Right hindlimb (tissue), 1 donor: ENCODE results near the gene IVD.

Experiments
- DNase-seq: peaks from one replicate; pipeline ENCODE4 v3.0.0-alpha.2; 2018

The IVD gene

DNA sequence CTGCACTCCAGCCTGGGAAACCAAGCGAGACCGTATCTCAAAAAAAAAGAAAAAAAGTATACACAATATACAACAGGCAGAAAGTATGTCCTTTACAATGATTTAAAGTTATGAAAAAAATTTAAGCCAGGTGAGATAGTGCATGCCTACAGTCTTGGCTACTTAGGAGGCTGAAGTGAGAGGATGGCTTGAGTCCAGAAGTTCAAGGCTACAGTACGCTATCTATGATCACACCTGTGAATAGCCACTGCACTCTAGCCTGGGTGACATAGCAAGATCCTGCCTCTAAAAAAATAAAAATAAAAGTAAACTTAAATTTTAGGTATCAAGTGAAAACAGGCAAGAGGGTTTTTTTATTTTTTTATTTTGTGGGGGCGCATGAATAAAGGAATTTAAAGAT is 26.2 kb upstream of the IVD start:
- DNase-seq = no peak

DNA sequence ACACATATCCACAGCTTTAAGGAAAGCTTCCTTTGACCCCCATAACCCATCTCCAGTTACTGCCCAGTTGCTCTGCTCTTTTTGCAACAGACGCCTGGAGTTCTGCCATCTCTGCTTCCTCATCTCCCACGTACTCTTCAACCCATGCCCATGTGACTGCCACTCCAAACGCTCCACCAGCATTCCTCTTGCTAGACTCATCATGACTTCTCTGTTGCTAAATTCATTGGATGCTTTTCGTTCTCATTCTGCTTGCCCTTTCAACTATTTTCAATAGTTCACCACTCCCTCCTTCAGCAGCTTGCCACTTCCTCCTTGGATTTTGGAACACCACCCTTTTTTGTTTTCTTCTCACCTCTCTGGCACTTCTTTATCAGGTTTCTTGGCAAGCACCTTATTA is 25.7 kb upstream of the IVD start:
- DNase-seq = no peak

DNA sequence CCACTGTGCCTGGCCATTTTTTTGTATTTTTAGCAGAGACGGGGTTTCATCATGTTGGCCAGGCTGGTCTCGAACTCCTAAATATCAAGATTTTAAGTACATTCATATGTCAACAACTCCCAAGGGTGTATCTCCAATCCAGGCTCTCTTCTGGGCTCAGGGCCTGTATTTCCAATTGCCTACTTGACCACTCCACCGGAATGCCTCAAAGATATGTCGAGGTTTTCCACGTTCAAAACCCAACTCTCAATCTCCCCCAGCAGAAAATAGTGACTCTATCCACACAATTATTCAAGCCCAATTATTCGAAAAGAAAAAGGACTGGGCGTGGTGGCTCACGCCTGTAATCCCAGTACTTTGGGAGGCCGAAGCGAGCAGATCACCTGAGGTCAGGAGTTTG is 25.0 kb upstream of the IVD start:
- no peak for DNase-seq

DNA sequence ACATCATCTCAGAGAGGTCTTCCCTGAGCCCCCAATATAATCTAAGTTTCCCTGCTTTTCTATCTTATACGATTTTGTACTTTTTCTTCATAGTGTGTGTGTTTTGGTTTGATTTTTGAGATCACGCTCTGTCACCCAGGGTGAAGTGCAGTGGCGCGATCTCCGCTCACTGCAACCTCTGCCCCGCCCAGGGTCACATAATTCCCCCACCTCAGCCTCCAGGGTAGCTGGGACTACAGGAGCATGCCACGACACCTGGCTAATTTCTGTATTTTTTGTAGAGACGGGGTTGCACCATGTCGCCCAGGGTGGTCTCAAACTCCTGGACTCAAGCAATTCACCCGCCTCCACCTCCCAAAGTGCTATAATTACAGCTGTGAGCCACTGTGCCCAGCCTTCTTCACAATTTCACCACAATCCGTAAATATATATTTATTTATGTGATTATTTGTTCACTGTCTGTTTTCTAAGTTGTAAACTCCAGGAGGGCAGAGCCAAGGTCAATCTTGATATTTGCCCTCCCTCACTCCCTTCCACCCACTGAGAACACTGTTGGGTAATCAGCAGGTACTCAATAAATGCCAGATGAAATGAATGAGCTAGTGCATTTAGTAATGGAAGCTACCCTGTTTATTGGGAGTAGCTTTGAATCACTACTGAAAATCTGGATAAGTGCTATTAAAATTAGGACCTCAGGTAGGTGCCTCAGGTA is 23.6 kb upstream of the IVD start:
- no peak for DNase-seq

DNA sequence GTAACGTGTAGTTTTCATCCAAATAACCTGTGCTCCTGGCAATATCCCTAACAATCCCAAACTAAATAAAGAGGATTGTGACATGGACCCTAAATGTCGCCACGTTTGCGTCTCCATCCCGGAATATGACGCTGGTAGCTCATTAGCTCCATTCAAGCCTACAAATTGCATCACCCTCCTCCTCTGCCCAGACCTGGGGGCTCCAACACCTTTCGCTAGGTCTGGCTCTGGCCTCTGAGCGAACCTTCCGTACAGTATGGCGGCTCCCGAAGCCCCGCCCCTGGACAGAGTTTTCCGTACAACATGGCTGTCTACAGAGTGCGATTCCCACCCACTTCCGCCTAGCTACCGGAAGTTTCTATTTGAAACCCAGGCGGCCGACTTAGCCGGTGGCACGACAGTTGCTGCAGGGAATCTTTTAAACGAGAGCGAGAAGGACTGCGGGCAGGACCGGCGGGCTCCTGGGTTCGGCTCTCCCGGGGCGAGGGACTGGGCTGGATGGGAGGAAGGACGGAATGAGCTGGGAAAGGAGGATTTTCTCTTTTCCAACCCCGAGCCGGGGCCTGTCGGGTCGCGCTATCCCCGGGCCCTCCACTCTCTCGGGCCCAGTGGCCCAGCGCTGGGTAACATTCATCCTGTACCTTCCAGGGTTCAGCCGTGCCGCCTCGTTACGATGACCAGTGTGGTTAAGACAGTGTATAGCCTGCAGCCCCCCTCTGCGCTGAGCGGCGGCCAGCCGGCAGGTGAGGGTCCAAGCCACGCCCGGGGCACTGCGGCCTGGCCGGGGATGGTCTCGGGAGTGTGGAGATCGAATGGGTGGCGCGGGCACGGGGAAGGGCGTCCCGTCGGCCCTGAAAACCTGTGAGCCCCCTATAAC is 22.8 kb upstream of the IVD start, which contains the start of gene KNSTRN:
KNSTRN (plus strand) TSS at position 142 of the 877 bp plus-strand sequence; CDS start at position 257, 115 bp downstream.
- DNase-seq = peak; percentile 92

DNA sequence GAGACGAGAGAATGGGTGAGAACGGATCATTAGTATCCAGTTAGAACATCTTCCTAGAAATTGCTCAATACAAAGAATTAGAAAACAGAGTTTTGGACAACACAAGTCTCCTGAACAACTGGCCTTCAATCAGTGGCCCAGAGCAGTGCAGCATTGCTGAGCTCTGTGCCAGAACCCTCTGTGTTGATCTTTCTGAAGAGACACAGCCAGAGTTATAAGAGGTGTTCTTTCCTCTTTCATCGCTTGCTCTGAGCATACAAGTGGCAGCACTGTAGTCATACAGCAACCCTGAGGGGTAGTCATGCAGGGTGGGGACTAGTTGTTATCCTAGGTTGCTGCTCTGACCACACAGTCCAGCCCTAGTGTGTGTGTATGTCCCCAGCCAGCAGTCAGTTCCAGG is 19.1 kb upstream of the IVD start:
- no peak for DNase-seq

DNA sequence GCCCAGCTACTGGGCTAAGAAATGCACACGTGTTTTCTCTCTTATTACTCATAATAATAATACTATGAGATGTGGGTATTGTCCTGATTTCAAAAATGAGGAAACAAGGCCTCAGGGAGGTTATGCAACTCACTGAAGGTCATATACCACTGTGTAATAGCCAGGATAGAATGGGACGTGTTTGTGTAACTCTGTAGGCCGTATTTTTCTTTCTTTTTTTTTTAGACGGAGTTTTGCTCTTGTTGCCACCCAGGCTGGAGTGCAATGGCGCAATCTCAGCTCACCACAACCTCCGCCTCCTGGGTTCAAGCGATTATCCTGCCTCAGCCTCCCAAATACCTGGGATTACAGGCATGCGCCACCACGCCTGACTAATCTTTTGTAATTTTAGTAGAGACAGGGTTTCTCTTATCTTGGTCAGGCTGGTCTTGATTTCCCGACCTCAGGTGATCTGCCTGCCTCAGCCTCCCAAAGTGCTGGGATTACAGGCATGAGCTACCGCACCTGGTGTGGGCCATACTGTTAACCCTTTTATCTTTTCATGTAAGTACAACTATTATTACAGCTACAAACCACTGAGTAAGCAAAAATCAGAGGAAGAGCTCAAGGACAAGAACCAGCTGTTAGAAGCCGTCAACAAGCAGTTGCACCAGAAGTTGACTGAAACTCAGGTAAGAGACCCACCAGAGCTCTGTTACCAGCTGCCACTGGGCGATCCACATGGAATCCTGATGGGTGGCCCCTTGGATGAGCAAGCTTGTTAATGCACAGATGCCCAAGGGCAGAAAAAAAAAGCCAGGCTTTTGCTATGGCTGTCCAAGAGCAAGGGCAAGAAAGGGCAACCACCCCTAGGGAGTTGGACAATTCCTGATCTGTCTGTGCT is 16.4 kb upstream of the IVD start:
- DNase-seq = no peak

DNA sequence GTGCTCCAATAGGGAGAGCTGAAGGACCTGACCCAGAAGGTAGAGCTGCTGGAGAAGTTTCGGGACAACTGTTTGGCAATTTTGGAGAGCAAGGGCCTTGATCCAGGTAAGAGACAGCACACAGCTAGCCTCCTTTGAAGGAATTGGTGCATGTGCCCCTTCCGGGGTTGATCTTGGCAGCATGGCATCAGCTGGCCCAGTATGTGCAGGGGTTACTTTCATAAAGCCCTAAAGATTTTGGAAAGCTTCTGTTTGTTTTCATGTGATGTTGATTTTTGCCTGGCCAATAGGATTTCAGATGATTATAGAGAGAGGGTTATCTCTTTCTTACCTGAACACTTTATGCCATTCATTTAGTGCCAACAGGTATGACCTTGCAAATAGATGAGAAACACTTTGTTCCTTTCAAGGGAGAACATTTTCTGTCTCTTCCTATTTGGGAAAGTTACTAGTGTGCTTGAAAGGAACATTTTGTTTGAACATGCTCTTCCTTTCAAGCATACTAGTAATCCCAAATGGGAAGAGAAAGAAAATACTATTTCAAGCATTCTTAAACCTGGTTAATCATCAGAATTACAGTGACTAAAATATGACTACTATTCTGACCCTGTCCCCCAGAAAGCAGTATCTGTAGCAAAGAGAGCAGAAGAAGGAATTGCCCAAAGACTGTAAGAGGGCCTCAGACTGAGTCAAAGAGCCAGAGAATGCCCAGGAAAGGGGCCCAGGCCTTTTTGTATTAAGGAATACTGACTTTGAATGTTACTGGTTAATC is 15.6 kb upstream of the IVD start:
- no peak for DNase-seq

DNA sequence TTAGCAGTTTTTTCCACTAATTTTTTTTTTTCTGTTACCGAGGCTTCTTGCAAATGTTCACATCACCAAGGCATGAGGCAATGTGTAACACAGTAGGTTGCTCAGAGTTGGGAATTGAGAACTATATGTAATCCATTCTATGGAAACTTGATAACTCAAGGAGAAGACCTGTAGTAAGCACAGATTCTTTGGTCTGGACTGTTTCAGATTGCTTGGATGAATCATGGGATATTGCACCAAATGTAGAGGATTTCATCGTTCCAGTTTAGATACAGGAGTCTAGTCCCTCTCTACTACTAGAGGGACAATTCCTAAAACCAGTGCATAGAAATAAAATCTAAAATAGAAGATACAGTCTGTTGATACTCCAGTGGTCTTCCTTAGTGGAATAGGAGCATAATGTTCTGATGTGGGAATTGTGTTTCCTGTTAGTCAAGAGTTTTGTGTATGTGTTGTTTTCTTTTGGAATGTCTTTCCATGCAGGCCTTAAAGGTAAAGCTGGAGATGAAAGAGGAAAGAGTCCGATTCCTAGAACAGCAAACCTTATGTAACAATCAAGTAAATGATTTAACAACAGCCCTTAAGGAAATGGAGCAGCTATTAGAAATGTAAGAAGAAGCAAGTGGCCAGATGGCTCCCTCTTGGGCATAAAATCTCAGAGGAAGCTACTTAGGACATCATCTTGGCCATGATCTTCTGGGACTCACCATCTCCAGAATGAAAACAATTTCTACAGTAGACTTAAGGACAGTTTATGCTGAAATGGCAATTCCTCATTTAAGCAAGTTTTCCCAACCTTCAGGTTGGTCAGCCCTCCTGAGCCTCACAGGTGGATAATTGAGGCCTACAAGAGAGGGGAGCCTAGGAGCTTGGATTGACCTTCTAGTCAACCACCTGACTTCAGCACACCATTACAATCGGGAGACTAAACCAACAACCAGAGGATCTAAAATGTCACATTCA is 12.3 kb upstream of the IVD start:
- no peak for DNase-seq

DNA sequence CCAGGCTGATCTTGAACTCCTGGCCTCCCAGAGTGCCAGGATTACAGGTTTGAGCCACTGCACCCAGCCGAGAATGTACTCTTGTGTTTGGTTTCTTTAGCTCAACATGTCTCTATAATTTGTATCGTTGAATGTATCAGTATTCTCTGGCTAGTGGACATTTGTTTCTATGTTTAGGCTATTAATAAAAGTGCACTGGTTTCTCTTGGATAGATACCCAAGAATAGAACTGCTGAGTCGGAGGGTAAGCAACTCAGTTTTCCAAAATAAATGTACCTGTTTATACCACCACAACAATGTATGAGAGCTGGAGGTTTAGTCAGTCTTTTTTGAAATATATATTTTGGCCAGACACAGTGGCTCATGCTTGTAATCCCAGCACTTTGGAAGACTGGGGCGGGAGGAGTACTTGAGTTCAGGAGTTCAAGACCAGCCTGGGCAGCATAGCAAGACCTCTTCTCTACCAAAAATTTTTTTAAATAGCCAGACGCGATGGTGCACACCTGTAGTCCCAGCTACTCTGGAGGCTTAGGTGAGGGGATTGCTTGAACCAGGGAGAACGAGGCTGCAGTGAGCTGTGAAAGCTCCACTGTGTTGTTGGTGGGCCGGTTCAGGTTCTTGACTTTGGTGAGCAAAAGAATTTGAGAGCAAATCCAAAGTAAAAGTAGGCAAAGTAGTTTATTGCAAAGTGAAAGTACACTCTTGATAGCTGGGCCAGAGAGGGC is 7.7 kb upstream of the IVD start:
- no peak for DNase-seq

DNA sequence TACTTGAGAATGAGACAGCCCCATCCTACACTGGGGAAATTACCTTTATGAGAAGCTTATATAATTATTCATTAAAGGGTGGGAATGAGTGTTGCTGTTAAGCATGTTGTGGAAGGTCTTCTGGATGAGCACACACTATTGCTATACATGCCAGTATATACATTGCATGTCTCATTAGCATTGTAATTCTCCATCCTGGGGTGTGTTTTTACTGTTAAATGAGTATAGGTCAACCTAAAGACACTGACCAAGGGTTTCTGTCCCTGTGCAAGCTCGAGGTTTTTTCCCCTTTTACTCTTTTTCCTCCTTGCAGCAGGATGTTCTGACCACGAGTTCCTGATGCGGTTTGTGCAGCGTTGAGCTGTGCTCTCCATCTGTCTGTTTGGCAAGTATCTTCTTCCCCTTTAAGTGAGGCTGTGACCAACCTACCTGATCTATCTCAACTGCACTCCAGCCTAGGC is 7.2 kb upstream of the IVD start:
- DNase-seq = no peak

DNA sequence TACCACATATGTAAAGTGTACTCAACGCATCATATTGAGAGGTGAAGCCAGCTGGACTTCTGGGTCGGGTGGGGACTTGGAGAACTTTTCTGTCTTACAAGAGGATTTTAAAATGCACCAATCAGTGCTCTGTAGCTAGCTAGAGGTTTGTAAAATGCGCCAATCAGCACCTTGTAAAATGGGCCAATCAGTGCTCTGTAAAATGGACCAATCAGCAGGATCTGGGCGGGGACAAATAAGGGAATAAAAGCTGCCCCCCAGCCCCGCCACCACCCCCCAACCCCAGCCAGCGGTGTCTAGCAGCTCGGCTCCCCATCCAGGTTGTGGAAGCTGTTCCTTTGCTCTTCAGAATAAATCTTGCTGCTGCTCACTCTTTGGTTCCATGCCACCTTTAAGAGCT is 6.2 kb upstream of the IVD start:
- no peak for DNase-seq

DNA sequence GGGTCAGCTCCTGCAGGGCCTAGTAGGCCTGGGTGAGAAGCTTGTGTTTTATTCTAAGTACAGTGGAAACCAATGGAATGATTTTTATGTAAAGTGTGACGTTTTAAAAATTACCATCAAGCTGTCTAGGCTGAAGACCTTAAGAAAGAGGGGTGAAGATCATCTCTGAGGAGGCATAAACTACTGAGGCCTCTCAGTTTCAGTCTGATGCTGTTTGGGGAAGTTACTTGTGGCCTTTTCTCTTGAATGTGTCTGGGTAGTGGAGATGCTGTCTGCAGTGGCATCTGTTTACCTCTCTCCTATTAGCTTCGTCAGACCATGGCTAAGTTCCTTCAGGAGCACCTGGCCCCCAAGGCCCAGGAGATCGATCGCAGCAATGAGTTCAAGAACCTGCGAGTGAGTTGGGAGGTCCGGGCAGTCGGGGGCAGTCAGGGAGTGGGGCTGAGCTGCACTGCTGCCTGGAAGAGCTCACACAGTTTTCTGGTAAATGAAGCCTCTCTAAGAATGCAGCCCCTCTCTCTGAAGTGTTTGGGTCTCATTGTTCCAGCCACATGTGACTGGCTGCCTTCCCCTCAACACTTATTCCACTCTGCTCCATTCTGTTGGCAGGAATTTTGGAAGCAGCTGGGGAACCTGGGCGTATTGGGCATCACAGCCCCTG is 1.9 kb downstream of the IVD start:
- no peak for DNase-seq

DNA sequence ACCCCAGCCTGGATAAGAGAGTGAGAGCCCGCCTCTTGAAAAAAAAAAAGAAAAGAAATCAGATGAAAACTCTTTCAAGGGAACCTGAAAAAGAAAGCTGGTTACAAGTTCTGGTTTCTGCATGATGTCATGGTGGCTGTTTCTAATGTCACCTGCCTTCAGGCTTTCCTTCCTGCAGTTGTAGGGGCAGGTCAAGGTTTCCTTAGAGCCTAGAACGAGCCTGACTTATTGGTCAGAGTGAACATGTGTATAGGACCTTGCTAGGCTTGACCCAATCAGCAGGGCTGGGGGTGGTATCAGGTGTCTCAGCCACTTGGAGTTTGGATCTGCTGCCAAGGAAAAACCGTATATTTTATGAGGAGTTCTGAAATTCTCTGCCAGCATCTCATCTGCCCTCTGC is 3.8 kb downstream of the IVD start:
- DNase-seq = no peak

DNA sequence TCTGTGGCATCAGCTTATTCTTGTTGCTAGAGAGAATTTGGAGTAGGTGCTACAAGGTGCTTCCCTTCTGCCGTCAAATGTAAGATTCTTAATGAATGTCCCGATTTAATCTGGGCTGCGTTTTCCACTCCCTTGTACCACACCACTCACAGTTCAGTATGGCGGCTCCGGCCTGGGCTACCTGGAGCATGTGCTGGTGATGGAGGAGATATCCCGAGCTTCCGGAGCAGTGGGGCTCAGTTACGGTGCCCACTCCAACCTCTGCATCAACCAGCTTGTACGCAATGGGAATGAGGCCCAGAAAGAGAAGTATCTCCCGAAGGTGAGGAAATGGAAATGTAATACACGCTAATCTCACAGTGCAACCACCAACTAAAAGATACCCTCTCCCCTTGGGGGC is 4.9 kb downstream of the IVD start:
- DNase-seq = no peak

DNA sequence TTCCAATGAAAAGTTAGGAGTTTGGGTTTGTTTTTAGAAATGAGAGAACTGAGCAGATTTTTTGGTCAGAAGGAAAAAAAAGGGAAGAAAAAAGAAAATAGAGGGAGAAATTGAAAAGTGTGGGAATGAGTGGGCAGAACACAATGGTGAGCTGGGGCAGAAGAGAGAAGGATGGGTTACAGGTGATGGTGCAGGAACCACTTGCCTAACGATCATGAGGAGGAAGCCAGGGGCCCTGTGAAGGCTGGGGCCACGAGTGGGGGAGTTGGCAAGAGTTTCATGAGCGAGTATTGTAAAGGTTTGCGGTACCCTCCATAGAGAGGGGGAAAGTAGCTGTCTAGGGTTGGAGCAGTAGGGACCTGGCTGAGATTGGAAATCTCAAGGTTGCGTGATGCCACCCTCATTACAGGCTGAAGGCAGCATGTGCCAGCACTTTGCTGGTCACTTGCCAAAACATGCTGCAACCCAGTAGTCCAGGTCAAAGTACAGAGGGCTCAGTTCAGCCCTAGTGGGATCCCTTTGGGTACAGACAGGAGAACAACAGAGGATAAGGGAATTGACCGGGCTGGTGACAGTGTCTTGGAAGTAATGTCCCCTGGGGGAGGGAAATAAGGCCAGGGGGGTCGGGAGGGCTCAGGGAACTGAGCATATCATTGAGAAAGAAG is 6.6 kb downstream of the IVD start:
- DNase-seq = no peak

DNA sequence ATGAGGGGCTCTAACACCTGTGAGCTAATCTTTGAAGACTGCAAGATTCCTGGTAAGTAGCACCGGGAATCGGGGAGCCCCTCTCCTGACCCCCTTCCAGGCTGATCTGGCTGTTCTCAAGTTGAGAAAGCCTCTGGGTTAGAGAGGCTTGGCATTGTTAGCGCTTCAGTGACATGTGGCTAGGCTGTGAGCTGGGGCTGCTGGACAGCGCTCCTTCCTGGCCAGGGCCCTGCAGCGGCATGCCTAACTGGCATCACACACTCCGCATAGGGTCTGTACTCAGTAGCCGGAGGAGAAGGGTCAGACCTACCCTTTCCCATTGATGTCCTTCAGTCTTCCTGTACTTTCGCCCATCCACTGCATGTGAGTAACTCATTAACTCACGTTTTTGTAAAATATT is 7.4 kb downstream of the IVD start:
- DNase-seq = no peak

DNA sequence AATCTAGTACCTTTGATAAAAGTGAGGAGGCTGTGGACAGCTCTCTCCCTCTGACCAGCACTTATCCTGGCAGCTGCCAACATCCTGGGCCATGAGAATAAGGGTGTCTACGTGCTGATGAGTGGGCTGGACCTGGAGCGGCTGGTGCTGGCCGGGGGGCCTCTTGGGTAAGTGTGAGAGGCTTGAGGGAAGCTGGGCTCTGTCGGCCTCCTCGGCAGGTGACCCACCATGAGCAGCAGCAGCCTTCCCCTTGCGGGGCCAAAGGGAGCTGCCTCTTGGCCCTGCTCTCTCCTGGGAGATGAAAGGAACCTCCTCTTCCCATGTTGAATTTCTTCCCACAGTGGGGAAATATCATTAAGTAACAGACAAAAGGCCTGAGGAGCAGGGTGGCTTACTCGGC is 9.2 kb downstream of the IVD start:
- DNase-seq = no peak

DNA sequence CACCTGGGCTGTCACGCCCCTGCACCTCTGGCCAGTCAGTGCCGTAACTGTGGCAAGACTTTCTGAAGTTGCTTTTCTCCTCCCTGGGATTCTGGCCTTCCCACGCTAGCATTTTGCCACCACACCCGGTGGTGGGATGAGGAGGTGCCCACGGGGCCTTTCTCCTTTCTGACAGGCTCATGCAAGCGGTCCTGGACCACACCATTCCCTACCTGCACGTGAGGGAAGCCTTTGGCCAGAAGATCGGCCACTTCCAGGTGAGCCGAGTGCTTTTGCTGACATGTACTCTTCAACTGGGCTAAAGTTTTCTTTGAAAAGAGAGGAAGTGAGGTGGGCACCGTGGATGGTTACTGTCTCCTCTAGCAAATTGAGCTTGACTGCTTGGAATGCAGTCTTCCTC is 9.6 kb downstream of the IVD start:
- no peak for DNase-seq
